Calu3 (cell line): Measurements from ENCODE around the gene CPA4. TPM values are rescaled to one million over a fixed set of nuclear protein-coding genes. Genes with fewer than 3 reads are reported as not detected.

Source experiments
- BruUV-seq: library from RNA; stranded (reverse); fragments of 400-500 nt; replicated peaks from 2 replicates; lab custom pipeline; 2021; lab: Mats Ljungman, UMichigan
- CTCF ChIA-PET: fragments of 300-600 bp; sonication (Branson Sonifier 250); formaldehyde crosslinking; loops from one replicate; lab custom pipeline; 2022; ENCODE audit warnings: antibody characterized with exemption; lab: Charles Lee
- DNase-seq: peaks from one replicate; pipeline ENCODE4 v3.0.0; 2022
- H3K27ac Mint-ChIP-seq: one replicate; pipeline ENCODE4 v1.8.0; 2022; ENCODE audit warnings: mixed read lengths; ENCODE audit not compliant: unreplicated experiment
- H3K27me3 Mint-ChIP-seq: one replicate; pipeline ENCODE4 v1.8.0; 2022; ENCODE audit warnings: mixed read lengths; ENCODE audit not compliant: unreplicated experiment
- H3K36me3 Mint-ChIP-seq: one replicate; pipeline ENCODE4 v1.8.0; 2022; ENCODE audit warnings: mild to moderate bottlenecking, moderate library complexity, mixed read lengths; ENCODE audit not compliant: insufficient read depth, unreplicated experiment
- H3K4me1 Mint-ChIP-seq: one replicate; pipeline ENCODE4 v1.8.0; 2022; ENCODE audit warnings: mild to moderate bottlenecking, low read depth, mixed read lengths; ENCODE audit not compliant: unreplicated experiment
- H3K4me3 Mint-ChIP-seq: one replicate; pipeline ENCODE4 v1.8.0; 2022; ENCODE audit warnings: mild to moderate bottlenecking, low read depth, moderate library complexity, mixed read lengths; ENCODE audit not compliant: unreplicated experiment
- H3K9me3 Mint-ChIP-seq: one replicate; pipeline ENCODE4 v1.8.0; 2022; ENCODE audit warnings: low read depth, mixed read lengths; ENCODE audit not compliant: unreplicated experiment
- intact Hi-C: fragments of 100-400 bp; cut with micrococcal nuclease; formaldehyde crosslinking; loops from one replicate; pipeline ENCODE4 v1.10.0; 2022; ENCODE audit not compliant: unreplicated experiment
- total RNA-seq: library from RNA; stranded (reverse); gene quantifications from 2 replicates; pipeline ENCODE4 v1.2.3, GENCODE V29; 2022
- TF ChIP-seq, protein P1 (sequence below): fragments of 200-600 bp; IDR thresholded peaks from one replicate; pipeline ENCODE4 v1.8.0; 2022; ENCODE audit warnings: antibody characterized with exemption; ENCODE audit not compliant: unreplicated experiment

Gene CPA4
- total RNA-seq, 1 experiment from 2014 or later = not detected

DNA sequence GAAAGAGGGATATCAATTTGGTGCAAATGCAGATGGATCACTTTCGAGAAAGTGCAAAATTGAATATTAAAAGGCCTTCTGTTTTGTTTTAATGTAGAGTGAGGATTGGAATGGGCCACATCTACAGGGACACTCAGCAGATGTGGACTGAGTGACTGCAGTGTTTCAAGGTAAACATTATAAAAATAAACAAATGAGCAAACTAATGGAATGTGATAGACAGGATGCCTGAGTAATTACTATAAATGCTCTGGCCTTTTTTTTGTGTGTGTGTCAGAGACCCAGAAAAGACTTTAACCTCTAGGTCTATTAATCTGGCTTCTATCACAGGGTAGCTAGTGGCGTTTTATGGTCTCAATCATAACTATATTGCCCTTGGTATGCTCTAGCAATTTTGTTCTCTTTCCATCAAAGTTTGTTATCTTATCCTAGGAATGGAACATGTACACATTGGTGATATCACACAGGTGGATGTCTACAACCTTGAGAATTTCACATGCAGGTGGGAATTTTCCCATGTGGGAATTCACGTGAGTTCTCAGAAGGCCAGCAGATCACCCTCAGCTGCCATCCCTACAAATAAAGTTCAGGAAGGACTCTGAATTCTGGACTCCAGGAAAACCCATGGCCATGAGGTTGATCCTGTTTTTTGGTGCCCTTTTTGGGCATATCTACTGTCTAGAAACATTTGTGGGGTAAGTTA, 26.6 kb upstream of the CPA4 start, which contains the start of gene CPA2:
TSS of gene CPA2 (plus strand) at position 606 of the 703 bp plus-strand sequence. CDS start at position 625, 19 bp downstream.
- no peaks in the 10 kb centered on the region for H3K9me3 Mint-ChIP-seq
- CTCF ChIA-PET = no interaction called here
- no TSS peak for BruUV-seq
- no peak within 1 kb of the TSS for H3K27ac Mint-ChIP-seq
- H3K27me3 Mint-ChIP-seq = peaks cover 34% of the 10 kb centered on the region
- no peaks in the 10 kb centered on the region for H3K4me1 Mint-ChIP-seq
- DNase-seq = no peak
- TF ChIP-seq, protein P1, sequence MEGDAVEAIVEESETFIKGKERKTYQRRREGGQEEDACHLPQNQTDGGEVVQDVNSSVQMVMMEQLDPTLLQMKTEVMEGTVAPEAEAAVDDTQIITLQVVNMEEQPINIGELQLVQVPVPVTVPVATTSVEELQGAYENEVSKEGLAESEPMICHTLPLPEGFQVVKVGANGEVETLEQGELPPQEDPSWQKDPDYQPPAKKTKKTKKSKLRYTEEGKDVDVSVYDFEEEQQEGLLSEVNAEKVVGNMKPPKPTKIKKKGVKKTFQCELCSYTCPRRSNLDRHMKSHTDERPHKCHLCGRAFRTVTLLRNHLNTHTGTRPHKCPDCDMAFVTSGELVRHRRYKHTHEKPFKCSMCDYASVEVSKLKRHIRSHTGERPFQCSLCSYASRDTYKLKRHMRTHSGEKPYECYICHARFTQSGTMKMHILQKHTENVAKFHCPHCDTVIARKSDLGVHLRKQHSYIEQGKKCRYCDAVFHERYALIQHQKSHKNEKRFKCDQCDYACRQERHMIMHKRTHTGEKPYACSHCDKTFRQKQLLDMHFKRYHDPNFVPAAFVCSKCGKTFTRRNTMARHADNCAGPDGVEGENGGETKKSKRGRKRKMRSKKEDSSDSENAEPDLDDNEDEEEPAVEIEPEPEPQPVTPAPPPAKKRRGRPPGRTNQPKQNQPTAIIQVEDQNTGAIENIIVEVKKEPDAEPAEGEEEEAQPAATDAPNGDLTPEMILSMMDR = no peak
- no peaks in the 10 kb centered on the region for H3K36me3 Mint-ChIP-seq
- intact Hi-C loops = no loop called here
- H3K4me3 Mint-ChIP-seq = no peak within 1 kb of the TSS

DNA sequence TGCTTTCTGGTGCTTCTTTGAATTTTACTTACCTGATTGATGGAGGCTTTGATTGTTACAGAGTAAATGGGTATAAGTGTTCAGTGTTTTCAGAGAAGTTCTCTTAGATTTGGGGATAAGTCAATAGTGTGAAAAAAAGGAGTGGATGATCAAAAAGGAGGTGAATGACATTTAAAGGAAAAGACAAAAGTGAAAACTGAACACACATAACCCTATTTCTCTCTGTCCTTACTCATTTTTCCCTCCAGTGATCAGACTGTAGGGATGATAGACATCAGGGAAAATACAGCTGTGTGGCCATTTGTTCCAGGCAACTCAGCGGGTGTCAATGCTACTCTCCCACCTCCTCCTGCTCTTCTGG, 26.0 kb upstream of the CPA4 start:
- Mint-ChIP-seq H3K4me1 (no peaks in the 10 kb centered on the region), H3K27ac (no peak overlapping the region), H3K9me3 (no peaks in the 10 kb centered on the region), H3K36me3 (no peaks in the 10 kb centered on the region), H3K4me3 (no peak overlapping the region), H3K27me3 (peaks cover 34% of the 10 kb centered on the region)
- BruUV-seq = no TSS peak
- DNase-seq = no peak
- TF ChIP-seq, protein P1 = no peak
- intact Hi-C loops = no loop called here
- CTCF ChIA-PET = no interaction called here

DNA sequence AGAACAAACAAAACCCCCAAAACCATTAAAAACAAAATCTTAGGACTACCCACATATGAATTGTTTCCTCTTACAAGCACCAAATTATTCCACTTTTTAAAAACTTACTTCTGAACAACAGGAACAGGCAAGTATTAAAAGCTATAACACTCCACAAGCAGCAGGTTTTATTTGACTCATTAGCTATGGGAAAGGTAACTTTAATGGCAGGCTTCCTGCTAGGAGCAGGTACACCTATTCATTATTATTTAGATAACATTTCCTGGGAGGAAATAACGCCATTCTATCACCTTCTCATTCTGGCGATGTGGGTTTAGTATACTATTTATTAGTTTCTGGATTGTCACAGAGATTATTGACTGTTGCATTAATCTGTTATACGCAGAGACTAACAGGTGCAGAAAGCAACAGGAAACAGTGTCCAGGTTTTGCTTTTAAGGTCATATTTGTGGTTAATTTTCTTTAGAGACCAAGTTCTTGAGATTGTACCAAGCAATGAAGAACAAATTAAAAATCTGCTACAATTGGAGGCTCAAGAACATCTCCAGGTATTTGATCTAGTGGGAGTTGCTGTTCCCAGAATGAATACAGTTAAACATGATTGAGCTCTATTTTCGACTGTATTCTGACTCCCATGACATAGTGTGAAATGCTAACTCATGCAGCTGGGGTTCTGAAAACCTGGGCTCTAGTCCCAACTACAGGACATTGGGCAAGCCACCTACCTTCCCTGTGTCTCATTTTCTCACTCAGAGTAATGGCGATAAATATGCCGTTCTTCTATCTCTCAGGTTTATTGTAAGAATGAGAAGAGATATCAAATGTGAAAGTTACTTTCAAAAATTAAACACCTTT, 24.3 kb upstream of the CPA4 start:
- CTCF ChIA-PET = interaction anchor here (0.8 kb wide), 1 partner anchor 235 kb away, joined by 7 read pairs; no protein-coding TSS in a partner anchor
- DNase-seq = no peak
- no peak overlapping the region for H3K4me3 Mint-ChIP-seq
- H3K9me3 Mint-ChIP-seq = no peaks in the 10 kb centered on the region
- H3K27me3 Mint-ChIP-seq = peaks cover 34% of the 10 kb centered on the region
- H3K4me1 Mint-ChIP-seq = no peaks in the 10 kb centered on the region
- no peak overlapping the region for H3K27ac Mint-ChIP-seq
- no TSS peak for BruUV-seq
- H3K36me3 Mint-ChIP-seq = no peaks in the 10 kb centered on the region
- TF ChIP-seq, protein P1 = no peak
- intact Hi-C loops = no loop called here

DNA sequence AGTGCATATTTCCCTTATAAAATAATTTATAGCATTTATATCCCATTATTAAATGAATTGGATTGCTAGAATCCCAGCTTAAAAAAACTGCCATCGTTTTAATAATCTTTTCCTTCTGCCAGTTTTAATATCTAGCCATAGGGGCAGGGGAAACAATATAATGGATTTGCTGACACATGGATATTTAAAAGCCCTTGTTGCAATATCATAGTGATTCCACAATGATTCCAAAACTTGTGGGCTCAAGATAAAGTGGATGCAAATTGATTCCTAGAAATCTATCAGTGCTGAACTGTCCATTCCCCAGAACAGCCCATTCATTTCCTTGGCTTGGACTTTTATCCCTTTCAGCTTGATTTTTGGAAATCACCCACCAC, 23.7 kb upstream of the CPA4 start:
- CTCF ChIA-PET = no interaction called here
- TF ChIP-seq, protein P1 = no peak
- no peaks in the 10 kb centered on the region for H3K4me1 Mint-ChIP-seq
- no peak overlapping the region for H3K27ac Mint-ChIP-seq
- intact Hi-C loops = no loop called here
- H3K27me3 Mint-ChIP-seq = peaks cover 34% of the 10 kb centered on the region
- DNase-seq = no peak
- H3K36me3 Mint-ChIP-seq = no peaks in the 10 kb centered on the region
- no peaks in the 10 kb centered on the region for H3K9me3 Mint-ChIP-seq
- BruUV-seq = no TSS peak
- H3K4me3 Mint-ChIP-seq = no peak overlapping the region
